ENCODE results near the gene CD4. TPM values are rescaled to one million over a fixed set of nuclear protein-coding genes. Genes with fewer than 3 reads are reported as not detected.

Gene CD4
- total RNA-seq, 4 donors from 2014 or later, result 3.5 to 8.1 (median 3.9) TPM

- H3K27ac ChIP-seq, result no peak overlapping the region
- WGBS, 2 donors, result 82 to 93% methylated on average over 9 to 11 of the region's 11 CpGs
These were observed 41.1 kb downstream of the CD4 start for GRCh38 chr12:6830286-6830890.

GRCh38 chr12:6830999-6831398 is 41.7 kb downstream of the CD4 start:
- DNase-seq, result no peak
- Histone ChIP-seq H3K27ac (no peak overlapping the region), H3K4me1 (peaks cover 8 to 17% of the 10 kb centered on the region in 2 donors), H3K9me3 (no peaks in the 10 kb centered on the region), H3K27me3 (no peaks in the 10 kb centered on the region), H3K36me3 (no peaks in the 10 kb centered on the region), H3K4me3 (replicated peaks in 1 of 3) (no peak overlapping the region)
- TF ChIP-seq CTCF (IDR thresholded peaks at IDR 0.05) (no peak), POLR2A (IDR thresholded peaks at IDR 0.05) (no peak)
- 91 to 94% methylated on average over 6 of the region's 6 CpGs for WGBS, 2 donors
- intact Hi-C loops (cut with DNase I), result loop anchor here (10.0 kb wide), 1 partner anchor 206 kb away; no protein-coding TSS in a partner anchor

More at GRCh38 chr12:6830286-6830890, 41.1 kb downstream of the CD4 start:
- Histone ChIP-seq H3K27me3 (no peaks in the 10 kb centered on the region), H3K36me3 (no peaks in the 10 kb centered on the region), H3K9me3 (no peaks in the 10 kb centered on the region), H3K4me3 (replicated peaks in 1 of 3) (no peak overlapping the region), H3K4me1 (peaks cover 8 to 11% of the 10 kb centered on the region in 2 donors)
- intact Hi-C loops (cut with DNase I), result loop anchor here (10.0 kb wide), 1 partner anchor 206 kb away; no protein-coding TSS in a partner anchor
- TF ChIP-seq CTCF (IDR thresholded peaks at IDR 0.05) (no peak), POLR2A (IDR thresholded peaks at IDR 0.05) (no peak)
- no peak for DNase-seq

- DNase-seq, result no peak
- Histone ChIP-seq H3K27me3 (no peaks in the 10 kb centered on the region), H3K4me1 (peaks cover 8 to 17% of the 10 kb centered on the region in 2 donors), H3K36me3 (no peaks in the 10 kb centered on the region), H3K27ac (no peak overlapping the region), H3K4me3 (replicated peaks in 1 of 3) (no peak overlapping the region), H3K9me3 (no peaks in the 10 kb centered on the region)
- no peak for TF ChIP-seq CTCF (IDR thresholded peaks at IDR 0.05)
- no peak for TF ChIP-seq POLR2A (IDR thresholded peaks at IDR 0.05)
- 89 to 91% methylated on average over 12 of the region's 12 CpGs for WGBS, 2 donors
- intact Hi-C loops (cut with DNase I), result loop anchor here (10.0 kb wide), 1 partner anchor 207 kb away; no protein-coding TSS in a partner anchor
These were observed 42.2 kb downstream of the CD4 start for GRCh38 chr12:6831450-6831995.

- no peak overlapping the region for H3K4me3 ChIP-seq (replicated peaks in 1 of 3)
- no peaks in the 10 kb centered on the region for H3K9me3 ChIP-seq
- no peak for TF ChIP-seq POLR2A (IDR thresholded peaks at IDR 0.05)
- TF ChIP-seq CTCF (IDR thresholded peaks at IDR 0.05), result no peak
- H3K27me3 ChIP-seq, result no peaks in the 10 kb centered on the region
- 93 to 98% methylated on average over 4 of the region's 4 CpGs for WGBS, 2 donors
- H3K36me3 ChIP-seq, result no peaks in the 10 kb centered on the region
- no peak overlapping the region for H3K27ac ChIP-seq
- intact Hi-C loops (cut with DNase I), result loop anchor here (10.0 kb wide), 1 partner anchor 207 kb away; no protein-coding TSS in a partner anchor
- H3K4me1 ChIP-seq, result peaks cover 7 to 14% of the 10 kb centered on the region in 2 donors
- no peak for DNase-seq
These were observed 42.8 kb downstream of the CD4 start for GRCh38 chr12:6832125-6832524.
